HG03196 (cell line): ENCODE data around the gene REELD1.
A peak's percentile ranks its signal among the peaks of the same experiment; 100 is the strongest.

Source experiments
- ATAC-seq: cut with Tn5 transposase; IDR thresholded peaks from one replicate; pipeline ENCODE4 v1.9.1; 2021; ENCODE audit not compliant: unreplicated experiment

REELD1 gene

DNA sequence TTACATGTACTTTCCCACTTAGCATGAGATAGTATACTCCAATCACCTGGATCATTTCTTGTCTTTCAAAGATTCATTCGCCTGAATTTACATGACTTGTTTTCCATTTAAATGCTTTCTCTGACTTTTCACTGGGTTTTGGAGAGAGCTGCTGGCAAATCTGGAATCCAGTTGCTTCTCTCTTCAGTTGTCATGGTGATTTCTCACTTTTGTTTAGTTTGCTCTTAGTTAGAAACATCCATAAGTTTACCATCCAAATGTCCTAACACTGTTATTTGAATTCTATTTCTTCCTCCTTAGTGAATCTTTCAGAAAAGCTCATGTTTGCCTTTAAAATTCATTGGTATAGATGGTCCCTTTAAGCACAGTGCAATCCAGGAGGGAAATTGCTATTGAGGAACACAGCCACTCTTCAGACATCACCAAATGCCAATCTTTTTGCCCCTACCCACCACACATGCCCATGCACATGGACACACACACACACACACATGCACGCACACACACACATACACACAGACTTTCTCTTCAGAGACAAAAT is 51.7 kb downstream of the REELD1 start:
- no peak for ATAC-seq

DNA sequence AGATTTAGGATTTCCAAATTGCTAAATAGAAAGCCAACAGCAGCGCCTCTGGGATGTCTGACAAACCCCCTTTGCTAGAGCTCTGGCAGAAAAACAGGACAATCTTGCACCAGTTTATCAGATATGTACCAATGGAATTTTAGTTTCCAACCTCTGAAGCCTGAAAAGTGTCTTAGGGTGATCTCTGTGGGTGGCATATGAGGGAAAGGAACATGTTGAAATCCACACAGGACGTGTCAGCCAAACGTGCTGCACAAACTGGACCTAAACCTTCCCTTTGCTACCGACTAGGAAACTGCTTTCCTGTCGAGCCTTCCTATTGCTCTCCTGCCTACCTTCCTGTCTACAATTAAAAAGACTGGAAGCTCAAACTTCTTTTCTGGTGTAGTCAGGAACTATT is 53.5 kb downstream of the REELD1 start:
- ATAC-seq: no peak

DNA sequence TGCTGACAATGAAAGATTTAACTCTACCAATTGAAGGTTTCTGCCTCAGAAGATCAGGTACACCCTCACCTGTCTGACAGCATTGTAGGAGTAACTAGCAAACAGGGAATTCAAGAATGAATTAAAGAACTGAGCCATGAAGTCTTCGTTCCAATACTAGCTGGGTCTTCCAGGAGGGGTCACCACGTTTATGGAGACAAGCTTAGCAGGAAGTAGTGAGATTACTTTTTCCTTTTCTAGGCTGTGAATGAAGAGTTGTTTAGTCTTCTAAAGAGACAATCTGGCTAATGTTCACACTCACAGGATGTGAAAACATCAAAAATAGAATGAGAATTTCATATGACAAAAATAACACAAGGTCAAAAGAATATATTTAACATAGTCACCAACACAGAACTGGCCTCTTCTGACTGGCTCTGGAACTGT is 54.9 kb downstream of the REELD1 start:
- ATAC-seq: peak; percentile 53

DNA sequence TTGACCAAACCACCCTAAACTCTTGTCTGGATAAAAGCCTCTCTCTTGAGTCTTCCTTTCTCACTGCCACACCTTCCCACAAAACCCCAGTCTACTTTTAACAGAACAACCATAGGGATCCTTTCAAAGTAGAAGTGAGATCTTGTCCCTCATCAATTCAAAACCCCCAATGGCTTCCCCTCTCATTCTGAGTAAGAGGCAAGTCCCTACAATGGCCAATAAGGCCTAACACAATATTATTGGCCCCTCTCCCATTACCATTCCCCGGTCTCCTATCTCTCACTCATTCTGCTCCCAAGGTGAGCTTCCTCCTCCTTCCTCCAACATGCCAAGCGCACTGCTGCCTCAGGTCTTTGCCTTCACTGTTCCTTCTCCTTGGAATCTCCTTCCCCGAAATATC is 57.1 kb downstream of the REELD1 start:
- ATAC-seq: no peak

DNA sequence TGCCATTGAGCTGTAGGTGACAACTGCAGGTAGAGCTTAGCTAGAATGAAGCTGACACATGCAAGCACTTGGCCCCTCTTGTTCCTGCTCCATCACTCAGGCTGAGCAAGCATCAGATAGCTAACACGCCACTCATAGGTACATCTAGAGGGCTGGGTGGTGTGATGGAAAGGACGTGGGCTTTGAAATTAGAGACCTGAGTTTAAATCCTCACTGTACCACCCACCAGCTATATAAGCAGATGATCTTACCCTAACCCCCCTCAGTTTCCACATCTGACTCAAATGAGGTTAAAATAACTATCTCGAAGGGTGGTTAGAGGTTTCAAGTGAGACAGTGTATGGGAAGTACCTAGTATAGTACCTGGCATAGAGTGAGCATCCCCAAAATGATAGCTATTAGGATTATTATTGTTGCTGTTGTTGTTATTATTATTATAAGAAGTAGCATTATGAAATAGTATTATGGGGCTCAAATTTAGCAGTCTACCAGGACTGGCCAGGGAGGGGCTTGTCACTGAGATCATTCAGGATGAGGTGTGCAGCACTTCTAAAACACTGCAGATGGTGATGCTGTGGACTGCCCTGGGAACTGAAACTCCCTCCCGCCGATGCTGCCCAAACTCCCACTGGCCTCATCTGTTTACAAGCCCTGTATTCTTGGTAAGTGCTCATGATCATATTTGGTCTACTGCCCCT is 59.0 kb downstream of the REELD1 start:
- peak; percentile 68 for ATAC-seq

DNA sequence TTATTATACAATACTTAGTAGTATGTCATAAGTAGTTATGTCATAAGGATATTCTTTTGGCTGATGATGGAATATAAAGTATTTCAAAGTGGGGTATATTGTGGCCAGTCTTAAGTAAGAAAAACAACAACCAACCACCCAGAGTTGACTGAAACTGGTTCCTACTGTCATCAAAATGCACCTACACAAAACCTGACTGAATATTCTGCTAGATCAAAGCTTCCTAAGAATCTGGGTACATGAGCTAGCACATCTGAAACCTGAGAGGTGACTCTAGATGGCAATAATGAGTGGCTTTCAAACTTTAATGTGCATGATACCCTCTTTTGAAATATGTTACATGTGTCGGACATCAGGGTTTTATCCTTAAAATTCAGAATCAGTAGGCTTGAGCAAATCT is 60.4 kb downstream of the REELD1 start:
- no peak for ATAC-seq

DNA sequence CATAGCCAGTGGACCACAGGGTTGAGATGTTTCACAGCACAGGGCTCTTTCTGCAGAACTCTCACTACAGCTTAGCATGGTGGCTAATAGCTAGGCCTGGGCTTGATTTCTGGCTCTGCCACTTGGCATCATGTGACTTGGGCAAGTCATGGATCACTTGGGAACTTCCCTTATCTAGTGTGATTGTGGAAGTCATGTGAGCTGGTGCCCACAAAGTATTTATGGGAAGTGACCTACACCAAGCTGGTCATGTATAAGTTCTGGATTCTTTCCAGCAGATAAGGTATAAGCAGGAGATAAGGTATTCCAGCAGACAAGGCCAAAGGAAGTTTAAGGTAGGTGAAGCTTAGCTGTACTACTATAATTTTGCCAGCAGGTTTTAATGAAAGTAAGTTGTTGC is 61.0 kb downstream of the REELD1 start:
- no peak for ATAC-seq

DNA sequence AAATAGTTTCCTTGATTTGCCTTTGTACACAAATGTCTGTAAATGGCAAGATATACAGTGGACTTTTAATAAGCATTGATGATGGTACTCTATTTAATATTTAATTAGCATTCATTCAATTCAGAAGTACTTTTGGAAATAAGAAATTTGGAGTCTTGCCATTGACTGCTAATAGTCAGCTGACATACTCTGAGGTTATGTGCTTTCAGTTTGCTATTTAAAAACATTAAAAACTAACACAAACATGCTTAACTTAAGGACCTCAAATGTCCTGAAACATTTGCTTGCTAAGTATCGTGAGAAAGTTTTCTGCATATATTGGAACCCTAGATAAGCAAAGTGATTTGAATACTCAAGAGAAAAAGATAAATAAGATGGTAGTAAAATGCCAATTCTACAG is 64.6 kb downstream of the REELD1 start:
- ATAC-seq: no peak
